ENCODE measurements around the gene NQO2. TPM values are rescaled to one million over a fixed set of nuclear protein-coding genes. Genes with fewer than 3 reads are reported as not detected.

Gene NQO2
- total and polyA plus RNA-seq, 2 of the 13 experiments (the other 11 are each of a cell fraction or from before 2014, with no cell fraction given): 32.2 to 56.5 TPM

DNA sequence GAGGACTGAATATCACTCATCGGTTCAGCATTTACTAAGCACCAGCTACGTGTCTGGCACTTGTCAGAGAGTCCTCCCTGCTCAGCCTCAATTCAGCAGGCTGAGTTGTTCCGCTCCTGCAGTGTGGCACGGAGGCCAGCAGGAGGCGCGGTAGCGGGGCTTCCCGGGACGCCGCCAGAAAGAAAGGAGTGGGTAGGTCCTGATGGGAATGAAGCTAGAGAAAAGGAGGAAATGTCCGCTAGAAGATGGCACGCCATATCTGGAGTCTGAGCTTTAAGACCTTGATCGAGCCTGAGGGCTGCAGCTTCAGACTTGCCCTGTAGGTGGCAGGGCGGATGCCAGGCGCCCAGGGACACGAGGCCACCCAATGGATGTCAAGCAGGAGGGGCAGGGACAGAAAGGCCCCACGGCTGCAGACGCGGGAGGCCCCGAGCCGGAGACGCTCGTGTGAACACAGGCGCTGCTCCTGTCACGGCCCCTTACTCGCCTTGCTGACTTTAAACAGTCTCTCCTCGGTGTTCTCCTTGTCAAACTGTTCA, 47.1 kb upstream of the NQO2 start (continued):
- peak; percentile 54; the same call in 1 of the 2 replicates for TF ChIP-seq KDM1A (CRISPR knock-in tag; IDR thresholded peaks at IDR 0.05)
- TF ChIP-seq ZFP36 (IDR thresholded peaks at IDR 0.05; ENCODE audit: borderline replicate concordance, low read depth, low read length, partially characterized antibody): no peak
- peak; percentile 67; the same call in 1 of the 2 replicates for TF ChIP-seq SALL2 (CRISPR knock-in tag; IDR thresholded peaks at IDR 0.05)
- TF ChIP-seq, protein P1, sequence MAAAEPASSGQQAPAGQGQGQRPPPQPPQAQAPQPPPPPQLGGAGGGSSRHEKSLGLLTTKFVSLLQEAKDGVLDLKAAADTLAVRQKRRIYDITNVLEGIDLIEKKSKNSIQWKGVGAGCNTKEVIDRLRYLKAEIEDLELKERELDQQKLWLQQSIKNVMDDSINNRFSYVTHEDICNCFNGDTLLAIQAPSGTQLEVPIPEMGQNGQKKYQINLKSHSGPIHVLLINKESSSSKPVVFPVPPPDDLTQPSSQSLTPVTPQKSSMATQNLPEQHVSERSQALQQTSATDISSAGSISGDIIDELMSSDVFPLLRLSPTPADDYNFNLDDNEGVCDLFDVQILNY (CRISPR knock-in tag; conservative IDR thresholded peaks at IDR 0.05): no peak
- no peak for TF ChIP-seq RAD51 (IDR thresholded peaks at IDR 0.05; ENCODE audit: borderline replicate concordance)
- TF ChIP-seq POLR2G (IDR thresholded peaks at IDR 0.05; ENCODE audit: low read depth, low read length): 0 out of 2 replicates have a peak, but pooled peaks have one; percentile 29
- TF ChIP-seq, protein P2, sequence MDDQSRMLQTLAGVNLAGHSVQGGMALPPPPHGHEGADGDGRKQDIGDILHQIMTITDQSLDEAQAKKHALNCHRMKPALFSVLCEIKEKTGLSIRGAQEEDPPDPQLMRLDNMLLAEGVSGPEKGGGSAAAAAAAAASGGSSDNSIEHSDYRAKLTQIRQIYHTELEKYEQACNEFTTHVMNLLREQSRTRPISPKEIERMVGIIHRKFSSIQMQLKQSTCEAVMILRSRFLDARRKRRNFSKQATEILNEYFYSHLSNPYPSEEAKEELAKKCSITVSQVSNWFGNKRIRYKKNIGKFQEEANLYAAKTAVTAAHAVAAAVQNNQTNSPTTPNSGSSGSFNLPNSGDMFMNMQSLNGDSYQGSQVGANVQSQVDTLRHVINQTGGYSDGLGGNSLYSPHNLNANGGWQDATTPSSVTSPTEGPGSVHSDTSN (CRISPR knock-in tag; IDR thresholded peaks at IDR 0.05; ENCODE audit: borderline replicate concordance): no peak
- TF ChIP-seq, protein P3, sequence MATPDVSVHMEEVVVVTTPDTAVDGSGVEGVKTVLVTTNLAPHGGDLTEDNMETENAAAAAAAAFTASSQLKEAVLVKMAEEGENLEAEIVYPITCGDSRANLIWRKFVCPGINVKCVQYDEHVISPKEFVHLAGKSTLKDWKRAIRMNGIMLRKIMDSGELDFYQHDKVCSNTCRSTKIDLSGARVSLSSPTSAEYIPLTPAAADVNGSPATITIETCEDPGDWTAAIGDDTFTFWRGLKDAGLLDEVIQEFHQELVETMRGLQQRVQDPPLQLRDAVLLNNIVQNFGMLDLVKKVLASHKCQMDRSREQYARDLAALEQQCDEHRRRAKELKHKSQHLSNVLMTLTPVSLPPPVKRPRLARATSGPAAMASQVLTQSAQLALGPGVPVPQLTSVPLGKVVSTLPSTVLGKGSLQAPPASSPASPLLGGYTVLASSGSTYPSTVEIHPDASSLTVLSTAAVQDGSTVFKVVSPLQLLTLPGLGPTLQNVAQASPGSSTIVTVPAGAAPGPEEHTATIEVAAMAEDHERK (CRISPR knock-in tag; IDR thresholded peaks at IDR 0.05; ENCODE audit: low read depth): no peak
- peak; percentile 60; the same call in 1 of the 2 replicates for TF ChIP-seq CBFB (CRISPR knock-in tag; IDR thresholded peaks at IDR 0.05)
- TF ChIP-seq ZNF615 (CRISPR knock-in tag; IDR thresholded peaks at IDR 0.05; ENCODE audit: borderline replicate concordance): no peak
- peak; percentile 57; the same call in 1 of the 2 replicates for TF ChIP-seq ZNF335 (CRISPR knock-in tag; IDR thresholded peaks at IDR 0.05)
- no peak for TF ChIP-seq ZNF749 (CRISPR knock-in tag; IDR thresholded peaks at IDR 0.05; ENCODE audit: borderline replicate concordance)
- TF ChIP-seq ZNF720 (CRISPR knock-in tag; IDR thresholded peaks at IDR 0.05): no peak
- TF ChIP-seq FOXA3 (CRISPR knock-in tag; IDR thresholded peaks at IDR 0.05): peak; percentile 37; the same call in 1 of the 2 replicates
- TF ChIP-seq HOXA5 (CRISPR knock-in tag; IDR thresholded peaks at IDR 0.05): peak; percentile 65; the same call in 1 of the 2 replicates
- no peak for TF ChIP-seq FOSL1 (CRISPR knock-in tag; IDR thresholded peaks at IDR 0.05; ENCODE audit: borderline replicate concordance)
- TF ChIP-seq, protein P4, sequence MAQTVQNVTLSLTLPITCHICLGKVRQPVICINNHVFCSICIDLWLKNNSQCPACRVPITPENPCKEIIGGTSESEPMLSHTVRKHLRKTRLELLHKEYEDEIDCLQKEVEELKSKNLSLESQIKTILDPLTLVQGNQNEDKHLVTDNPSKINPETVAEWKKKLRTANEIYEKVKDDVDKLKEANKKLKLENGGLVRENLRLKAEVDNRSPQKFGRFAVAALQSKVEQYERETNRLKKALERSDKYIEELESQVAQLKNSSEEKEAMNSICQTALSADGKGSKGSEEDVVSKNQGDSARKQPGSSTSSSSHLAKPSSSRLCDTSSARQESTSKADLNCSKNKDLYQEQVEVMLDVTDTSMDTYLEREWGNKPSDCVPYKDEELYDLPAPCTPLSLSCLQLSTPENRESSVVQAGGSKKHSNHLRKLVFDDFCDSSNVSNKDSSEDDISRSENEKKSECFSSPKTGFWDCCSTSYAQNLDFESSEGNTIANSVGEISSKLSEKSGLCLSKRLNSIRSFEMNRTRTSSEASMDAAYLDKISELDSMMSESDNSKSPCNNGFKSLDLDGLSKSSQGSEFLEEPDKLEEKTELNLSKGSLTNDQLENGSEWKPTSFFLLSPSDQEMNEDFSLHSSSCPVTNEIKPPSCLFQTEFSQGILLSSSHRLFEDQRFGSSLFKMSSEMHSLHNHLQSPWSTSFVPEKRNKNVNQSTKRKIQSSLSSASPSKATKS (CRISPR knock-in tag; IDR thresholded peaks at IDR 0.05): no peak
- TF ChIP-seq GZF1 (CRISPR knock-in tag; IDR thresholded peaks at IDR 0.05): no peak
- TF ChIP-seq, protein P5, sequence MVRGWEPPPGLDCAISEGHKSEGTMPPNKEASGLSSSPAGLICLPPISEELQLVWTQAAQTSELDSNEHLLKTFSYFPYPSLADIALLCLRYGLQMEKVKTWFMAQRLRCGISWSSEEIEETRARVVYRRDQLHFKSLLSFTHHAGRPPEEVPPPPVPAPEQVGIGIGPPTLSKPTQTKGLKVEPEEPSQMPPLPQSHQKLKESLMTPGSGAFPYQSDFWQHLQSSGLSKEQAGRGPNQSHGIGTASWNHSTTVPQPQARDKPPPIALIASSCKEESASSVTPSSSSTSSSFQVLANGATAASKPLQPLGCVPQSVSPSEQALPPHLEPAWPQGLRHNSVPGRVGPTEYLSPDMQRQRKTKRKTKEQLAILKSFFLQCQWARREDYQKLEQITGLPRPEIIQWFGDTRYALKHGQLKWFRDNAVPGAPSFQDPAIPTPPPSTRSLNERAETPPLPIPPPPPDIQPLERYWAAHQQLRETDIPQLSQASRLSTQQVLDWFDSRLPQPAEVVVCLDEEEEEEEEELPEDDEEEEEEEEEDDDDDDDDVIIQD (CRISPR knock-in tag; IDR thresholded peaks at IDR 0.05; ENCODE audit: low read depth): peak; percentile 66; the same call in 1 of the 2 replicates
- peak; percentile 57; the same call in 1 of the 2 replicates for TF ChIP-seq ZNF792 (CRISPR knock-in tag; IDR thresholded peaks at IDR 0.05)
- TF ChIP-seq IRF2 (CRISPR knock-in tag; IDR thresholded peaks at IDR 0.05): peak; percentile 75
- peak; percentile 75; the same call in 1 of the 2 replicates for TF ChIP-seq YEATS2 (CRISPR knock-in tag; IDR thresholded peaks at IDR 0.05; ENCODE audit: borderline replicate concordance)
- TF ChIP-seq SOX6 (IDR thresholded peaks at IDR 0.05): no peak
- peak; percentile 81 for TF ChIP-seq SOX6 (CRISPR knock-in tag; IDR thresholded peaks at IDR 0.05)
- TF ChIP-seq GPN1 (CRISPR knock-in tag; IDR thresholded peaks at IDR 0.05; ENCODE audit: borderline replicate concordance): no peak
